ENCODE data around the gene S1PR1. TPM values are rescaled to one million over a fixed set of nuclear protein-coding genes. Genes with fewer than 3 reads are reported as not detected.

Gene S1PR1
- total and polyA plus RNA-seq, 2 of the 13 experiments (the other 11 are each of a cell fraction or from before 2014, with no cell fraction given), result not detected

DNA sequence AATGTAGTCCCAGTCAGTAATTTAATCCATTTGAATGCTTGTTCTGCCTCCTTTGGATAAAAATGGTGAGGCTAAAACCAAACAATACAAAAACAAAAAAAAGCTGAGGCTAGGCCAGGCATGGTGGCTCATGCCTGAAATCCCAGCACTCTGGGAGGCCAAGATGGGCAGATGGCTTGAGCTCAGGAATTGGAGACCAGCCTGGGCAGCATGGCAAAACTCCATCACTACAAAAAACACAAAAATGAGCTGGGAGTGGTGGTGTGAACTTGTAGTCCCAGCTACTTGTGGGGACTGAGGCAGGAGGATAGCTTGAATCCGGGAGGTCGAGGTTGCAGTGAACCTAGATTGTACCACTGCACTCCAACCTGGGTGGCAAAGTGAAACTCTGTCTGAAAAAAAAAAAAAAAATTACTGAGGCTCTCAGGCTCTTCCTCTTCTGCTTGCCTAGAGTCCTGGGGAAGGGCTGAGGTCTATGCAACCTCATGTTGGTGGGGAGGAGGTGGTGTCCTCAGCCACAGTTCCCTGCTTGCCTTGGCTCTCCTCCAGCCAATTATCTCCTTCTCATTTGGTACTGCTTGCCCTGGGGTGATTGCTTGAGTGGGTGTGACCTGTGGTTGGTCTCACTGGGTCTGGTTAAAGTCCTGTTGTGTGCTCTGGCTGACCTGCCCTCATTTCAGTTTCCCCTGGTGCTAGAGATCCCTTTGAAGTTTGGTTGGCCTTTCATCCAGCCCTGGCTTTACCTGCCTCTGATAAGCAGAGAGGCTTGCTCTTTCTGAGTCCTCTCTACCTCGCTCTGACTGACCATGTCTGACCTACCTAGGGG lies 20.9 kb downstream of the S1PR1 start (continued):
- TF ChIP-seq ZNF710 (CRISPR knock-in tag; IDR thresholded peaks at IDR 0.05; ENCODE audit: borderline replicate concordance) (peak; percentile 46; the same call in 1 of the 2 replicates), ZNF207 (IDR thresholded peaks at IDR 0.05; ENCODE audit: borderline replicate concordance) (no peak), ZKSCAN1 (IDR thresholded peaks at IDR 0.05; ENCODE audit: low read length) (0 out of 2 replicates have a peak, but pooled peaks have one; percentile 31), CENPX (CRISPR knock-in tag; IDR thresholded peaks at IDR 0.05) (no peak), CCDC6 (CRISPR knock-in tag; IDR thresholded peaks at IDR 0.05) (no peak), SP1 (IDR thresholded peaks at IDR 0.05) (no peak), SP1 (CRISPR knock-in tag; IDR thresholded peaks at IDR 0.05) (no peak), ZNF558 (CRISPR knock-in tag; IDR thresholded peaks at IDR 0.05; ENCODE audit: borderline replicate concordance) (peak; percentile 55; the same call in 1 of the 2 replicates), ZNF143 (CRISPR knock-in tag; IDR thresholded peaks at IDR 0.05) (0 out of 2 replicates have a peak, but pooled peaks have one; percentile 37), SRY (CRISPR knock-in tag; IDR thresholded peaks at IDR 0.05) (no peak), HOXA7 (CRISPR knock-in tag; IDR thresholded peaks at IDR 0.05) (no peak), ELF4 (CRISPR knock-in tag; IDR thresholded peaks at IDR 0.05; ENCODE audit: borderline replicate concordance) (no peak), ZNF432 (CRISPR knock-in tag; IDR thresholded peaks at IDR 0.05; ENCODE audit: borderline replicate concordance) (no peak), PITX1 (CRISPR knock-in tag; IDR thresholded peaks at IDR 0.05) (peak; percentile 81), CREB1 (IDR thresholded peaks at IDR 0.05) (no peak), CREB1 (CRISPR knock-in tag; IDR thresholded peaks at IDR 0.05) (no peak), ZNF180 (CRISPR knock-in tag; IDR thresholded peaks at IDR 0.05; ENCODE audit: borderline replicate concordance, low read depth) (no peak), ZNF431 (CRISPR knock-in tag; IDR thresholded peaks at IDR 0.05; ENCODE audit: borderline replicate concordance, low read depth) (no peak), ZEB1 (IDR thresholded peaks at IDR 0.05; ENCODE audit: insufficient replicate concordance, low read depth) (peak; percentile 81), NFYB (CRISPR knock-in tag; IDR thresholded peaks at IDR 0.05) (peak; percentile 49), ZNF367 (CRISPR knock-in tag; IDR thresholded peaks at IDR 0.05; ENCODE audit: borderline replicate concordance) (no peak), ZNF34 (CRISPR knock-in tag; IDR thresholded peaks at IDR 0.05; ENCODE audit: borderline replicate concordance) (0 out of 2 replicates have a peak, but pooled peaks have one; percentile 36), SMARCC2 (IDR thresholded peaks at IDR 0.05) (no peak), ZNF747 (CRISPR knock-in tag; IDR thresholded peaks at IDR 0.05; ENCODE audit: borderline replicate concordance) (no peak)
- TF ChIP-seq, protein P1, sequence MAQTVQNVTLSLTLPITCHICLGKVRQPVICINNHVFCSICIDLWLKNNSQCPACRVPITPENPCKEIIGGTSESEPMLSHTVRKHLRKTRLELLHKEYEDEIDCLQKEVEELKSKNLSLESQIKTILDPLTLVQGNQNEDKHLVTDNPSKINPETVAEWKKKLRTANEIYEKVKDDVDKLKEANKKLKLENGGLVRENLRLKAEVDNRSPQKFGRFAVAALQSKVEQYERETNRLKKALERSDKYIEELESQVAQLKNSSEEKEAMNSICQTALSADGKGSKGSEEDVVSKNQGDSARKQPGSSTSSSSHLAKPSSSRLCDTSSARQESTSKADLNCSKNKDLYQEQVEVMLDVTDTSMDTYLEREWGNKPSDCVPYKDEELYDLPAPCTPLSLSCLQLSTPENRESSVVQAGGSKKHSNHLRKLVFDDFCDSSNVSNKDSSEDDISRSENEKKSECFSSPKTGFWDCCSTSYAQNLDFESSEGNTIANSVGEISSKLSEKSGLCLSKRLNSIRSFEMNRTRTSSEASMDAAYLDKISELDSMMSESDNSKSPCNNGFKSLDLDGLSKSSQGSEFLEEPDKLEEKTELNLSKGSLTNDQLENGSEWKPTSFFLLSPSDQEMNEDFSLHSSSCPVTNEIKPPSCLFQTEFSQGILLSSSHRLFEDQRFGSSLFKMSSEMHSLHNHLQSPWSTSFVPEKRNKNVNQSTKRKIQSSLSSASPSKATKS (CRISPR knock-in tag; IDR thresholded peaks at IDR 0.05), result no peak
- TF ChIP-seq, protein P2, sequence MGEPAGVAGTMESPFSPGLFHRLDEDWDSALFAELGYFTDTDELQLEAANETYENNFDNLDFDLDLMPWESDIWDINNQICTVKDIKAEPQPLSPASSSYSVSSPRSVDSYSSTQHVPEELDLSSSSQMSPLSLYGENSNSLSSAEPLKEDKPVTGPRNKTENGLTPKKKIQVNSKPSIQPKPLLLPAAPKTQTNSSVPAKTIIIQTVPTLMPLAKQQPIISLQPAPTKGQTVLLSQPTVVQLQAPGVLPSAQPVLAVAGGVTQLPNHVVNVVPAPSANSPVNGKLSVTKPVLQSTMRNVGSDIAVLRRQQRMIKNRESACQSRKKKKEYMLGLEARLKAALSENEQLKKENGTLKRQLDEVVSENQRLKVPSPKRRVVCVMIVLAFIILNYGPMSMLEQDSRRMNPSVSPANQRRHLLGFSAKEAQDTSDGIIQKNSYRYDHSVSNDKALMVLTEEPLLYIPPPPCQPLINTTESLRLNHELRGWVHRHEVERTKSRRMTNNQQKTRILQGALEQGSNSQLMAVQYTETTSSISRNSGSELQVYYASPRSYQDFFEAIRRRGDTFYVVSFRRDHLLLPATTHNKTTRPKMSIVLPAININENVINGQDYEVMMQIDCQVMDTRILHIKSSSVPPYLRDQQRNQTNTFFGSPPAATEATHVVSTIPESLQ (CRISPR knock-in tag; conservative IDR thresholded peaks at IDR 0.05), result no peak
